Activated naive CD4-positive, alpha-beta T cell treated with anti-CD3 and anti-CD28 coated beads, Interleukin-2, amount 50 U/mL, for 16 hours (primary cell): Measurements from ENCODE around the gene CACNA1B.
"Not testable (repeated sequence)": the region's sequence is repeated elsewhere in the genome, so short reads cannot be mapped to it uniquely, and the experiment has no call there.

ENCODE experiments used
- DNase-seq: peaks from one replicate; pipeline ENCODE4 v3.0.0-alpha.2; 2020

The CACNA1B gene

GRCh38 chr9:137988701-137989100, 111.1 kb downstream of the CACNA1B start:
- DNase-seq: no peak

- no peak for DNase-seq
Measured at GRCh38 chr9:137989156-137989555, 111.6 kb downstream of the CACNA1B start.

- DNase-seq: no peak
Measured at GRCh38 chr9:137989999-137990715, 112.6 kb downstream of the CACNA1B start.

GRCh38 chr9:138003485-138004190, 126.1 kb downstream of the CACNA1B start:
- no peak for DNase-seq

- DNase-seq: no peak
Measured at GRCh38 chr9:138006576-138007233, 129.1 kb downstream of the CACNA1B start.

DNA sequence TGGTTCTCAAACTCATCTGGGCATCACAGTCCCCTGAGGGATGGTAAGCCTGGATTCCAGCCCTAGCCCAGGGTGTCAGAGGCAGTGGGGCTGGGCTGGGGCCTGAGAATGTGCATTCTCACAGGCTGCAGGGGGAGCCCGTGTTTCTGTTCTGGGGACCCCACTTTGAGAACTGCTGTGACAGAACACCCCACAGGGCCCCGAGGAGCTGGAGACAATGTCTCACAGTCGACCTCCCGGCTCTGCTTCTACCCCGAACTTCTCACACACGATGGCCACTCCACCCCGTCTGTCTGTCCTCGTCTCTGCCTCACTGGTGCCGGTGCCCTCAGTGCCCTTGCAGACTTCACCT, 130.0 kb downstream of the CACNA1B start:
- no peak for DNase-seq

DNA sequence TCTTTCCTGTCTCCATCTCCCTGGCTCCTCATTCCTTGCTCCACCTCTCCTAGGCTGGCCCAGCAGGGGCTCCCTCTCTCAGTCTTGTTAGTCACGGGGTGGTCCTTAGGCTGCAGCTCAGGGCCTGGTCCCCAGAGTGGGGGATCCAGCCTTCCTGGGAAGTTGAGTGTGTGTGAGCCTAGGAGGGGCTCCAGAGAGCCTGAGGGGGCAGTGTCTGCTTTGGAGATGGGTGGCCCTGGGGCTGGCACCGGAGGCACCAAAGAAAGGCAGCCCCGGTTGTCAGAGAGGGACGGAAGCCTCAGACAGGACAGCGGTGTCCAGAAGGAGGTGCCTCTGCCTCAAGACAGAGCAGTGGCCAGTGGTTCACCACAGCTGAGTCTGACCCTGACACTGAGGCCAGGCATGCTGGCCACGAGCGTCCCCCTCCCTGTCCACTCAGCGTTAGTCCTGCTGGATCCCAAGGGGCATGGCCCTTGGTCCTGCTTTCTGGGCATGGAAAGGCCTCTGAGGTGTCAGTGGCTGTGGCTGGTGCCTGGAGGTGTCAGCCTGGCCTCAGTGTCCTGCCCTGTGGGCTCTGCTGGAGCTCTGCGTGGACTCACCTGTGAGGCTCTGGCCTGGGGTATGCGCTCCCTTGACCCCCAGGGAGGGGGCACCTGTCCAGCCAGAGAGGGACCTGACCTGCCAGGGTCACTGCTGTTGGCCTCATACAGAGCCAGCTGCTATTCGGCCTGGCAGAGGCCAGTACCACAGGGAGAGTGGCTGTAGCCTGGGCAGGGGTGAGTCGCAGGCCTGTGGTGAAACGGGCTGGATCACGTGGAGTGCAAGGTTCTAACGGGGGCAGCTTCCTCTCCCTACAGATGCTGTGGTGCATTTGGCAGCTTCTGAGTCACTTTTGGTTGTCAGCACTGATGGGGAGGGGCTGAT, 130.6 kb downstream of the CACNA1B start:
- no peak for DNase-seq

- DNase-seq: no peak
Measured at GRCh38 chr9:138009016-138009802, 131.6 kb downstream of the CACNA1B start.

DNA sequence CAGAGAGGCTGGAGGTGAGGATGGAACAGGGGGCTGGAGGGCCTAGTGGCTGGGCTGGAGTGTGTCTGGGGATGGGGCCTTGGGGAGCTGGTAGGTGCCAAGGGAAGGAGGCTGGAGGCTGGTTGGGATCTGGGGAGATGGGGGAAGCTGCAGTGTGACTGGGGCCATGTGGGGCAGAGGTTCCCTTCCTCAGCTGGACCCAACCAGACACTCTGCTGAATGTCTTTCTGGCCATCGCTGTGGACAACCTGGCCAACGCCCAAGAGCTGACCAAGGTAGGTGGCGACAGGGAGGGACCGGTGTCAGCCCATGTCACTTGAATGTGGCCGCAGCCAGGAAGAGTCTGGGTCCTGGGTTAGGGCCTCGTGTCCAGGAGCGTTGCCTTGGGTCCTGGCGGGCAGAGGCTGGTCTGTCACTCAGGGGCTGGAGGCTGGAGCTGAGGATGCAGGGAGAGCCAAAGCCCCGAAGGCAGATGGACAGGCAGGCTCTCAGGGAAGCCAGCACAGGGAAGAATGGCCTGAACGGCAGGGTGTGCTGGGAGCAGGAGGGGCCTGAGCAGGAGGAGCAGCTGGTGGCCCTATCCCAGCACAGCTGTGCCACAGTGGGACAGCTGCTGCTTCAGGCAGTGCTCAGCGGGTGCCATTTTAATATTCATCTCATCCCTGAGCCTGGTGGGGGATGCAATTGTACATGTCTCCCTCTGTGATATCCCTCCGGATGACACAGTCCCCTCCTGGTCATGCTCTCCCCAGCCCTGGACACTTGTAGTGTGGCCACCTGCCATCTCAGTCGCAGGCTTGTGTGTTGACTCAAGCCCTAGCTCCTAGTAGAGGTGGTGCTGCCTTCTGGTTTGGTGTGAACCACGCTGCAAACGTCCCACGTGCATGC, 132.5 kb downstream of the CACNA1B start:
- no peak for DNase-seq

DNA sequence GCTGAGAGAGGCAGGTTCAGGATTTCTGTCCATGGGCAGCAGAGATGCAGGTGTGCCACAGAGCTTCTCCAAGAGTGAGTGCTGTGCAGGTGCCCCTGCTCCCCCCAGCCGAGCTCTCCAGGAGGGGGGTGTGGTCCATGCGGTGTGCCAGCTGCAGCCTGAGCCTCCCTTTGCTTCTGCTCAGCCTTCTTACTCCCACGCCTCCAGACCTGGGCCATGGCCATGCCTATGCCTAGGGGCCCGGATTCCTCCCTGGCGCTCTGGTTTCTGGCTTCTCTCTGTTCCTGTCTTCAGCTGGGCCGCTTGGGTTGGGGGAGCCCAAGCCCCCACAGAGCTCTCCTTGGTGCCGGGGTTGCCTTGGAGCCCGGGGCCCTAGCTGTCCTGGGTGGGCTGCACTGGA, 133.3 kb downstream of the CACNA1B start:
- no peak for DNase-seq

- DNase-seq: no peak
Measured at GRCh38 chr9:138011951-138012500, 134.4 kb downstream of the CACNA1B start.

DNA sequence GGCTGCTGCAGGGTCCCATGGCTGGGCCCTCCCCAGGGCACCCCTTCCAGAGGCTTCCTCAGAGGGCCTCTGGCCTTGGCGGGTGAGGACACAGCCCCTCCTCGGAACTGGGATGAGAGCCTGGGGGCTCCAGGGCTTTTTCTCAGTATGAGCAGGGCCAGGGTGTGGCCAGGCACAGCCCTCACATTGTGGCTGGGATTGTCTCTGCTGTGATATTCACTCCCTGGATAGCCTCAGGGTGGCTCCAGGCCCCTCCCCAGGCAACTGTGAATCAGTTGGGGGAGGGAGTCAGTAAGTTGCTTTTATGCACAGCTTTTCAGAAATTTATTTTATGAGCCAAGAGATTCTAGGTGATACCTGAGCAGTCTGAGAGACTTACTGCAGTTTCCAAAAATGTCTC, 135.7 kb downstream of the CACNA1B start:
- DNase-seq: no peak

DNA sequence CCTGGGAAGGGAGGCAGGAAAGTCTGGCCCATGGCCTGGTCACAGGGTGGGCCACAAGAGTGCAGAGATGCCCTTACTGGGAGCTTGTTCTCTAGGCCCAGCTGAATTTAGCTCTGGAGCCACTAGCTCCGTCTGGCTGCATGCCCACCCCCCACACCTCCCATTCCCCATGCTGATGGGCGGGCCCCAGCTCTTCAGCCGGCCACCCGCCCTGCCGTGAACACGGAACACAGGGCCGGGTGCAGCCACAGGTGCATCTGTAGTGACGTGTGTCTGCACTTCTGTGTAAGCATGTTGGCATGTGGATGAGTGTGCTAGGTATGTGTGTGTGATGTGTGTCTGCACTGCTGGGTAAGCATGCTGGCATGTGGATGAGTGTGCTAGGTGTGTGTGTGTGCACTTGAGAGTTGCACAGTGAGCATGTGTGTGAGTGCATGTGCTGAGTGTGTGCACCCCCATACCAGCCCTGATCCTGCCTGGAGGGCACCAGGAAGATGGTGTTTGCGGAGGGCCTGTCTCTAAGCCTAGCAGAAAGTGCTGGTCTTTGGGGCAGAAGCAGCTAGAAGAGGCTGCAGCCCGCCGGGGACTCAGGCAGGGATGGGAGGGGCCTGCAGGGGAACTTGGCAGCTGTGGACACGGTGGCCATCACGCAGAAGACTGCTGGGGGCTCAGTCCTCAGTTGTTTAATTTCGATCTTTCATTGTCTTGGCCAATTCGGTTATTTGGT, 136.4 kb downstream of the CACNA1B start:
- no peak for DNase-seq

GRCh38 chr9:138014563-138014945, 137.0 kb downstream of the CACNA1B start:
- no peak for DNase-seq

DNA sequence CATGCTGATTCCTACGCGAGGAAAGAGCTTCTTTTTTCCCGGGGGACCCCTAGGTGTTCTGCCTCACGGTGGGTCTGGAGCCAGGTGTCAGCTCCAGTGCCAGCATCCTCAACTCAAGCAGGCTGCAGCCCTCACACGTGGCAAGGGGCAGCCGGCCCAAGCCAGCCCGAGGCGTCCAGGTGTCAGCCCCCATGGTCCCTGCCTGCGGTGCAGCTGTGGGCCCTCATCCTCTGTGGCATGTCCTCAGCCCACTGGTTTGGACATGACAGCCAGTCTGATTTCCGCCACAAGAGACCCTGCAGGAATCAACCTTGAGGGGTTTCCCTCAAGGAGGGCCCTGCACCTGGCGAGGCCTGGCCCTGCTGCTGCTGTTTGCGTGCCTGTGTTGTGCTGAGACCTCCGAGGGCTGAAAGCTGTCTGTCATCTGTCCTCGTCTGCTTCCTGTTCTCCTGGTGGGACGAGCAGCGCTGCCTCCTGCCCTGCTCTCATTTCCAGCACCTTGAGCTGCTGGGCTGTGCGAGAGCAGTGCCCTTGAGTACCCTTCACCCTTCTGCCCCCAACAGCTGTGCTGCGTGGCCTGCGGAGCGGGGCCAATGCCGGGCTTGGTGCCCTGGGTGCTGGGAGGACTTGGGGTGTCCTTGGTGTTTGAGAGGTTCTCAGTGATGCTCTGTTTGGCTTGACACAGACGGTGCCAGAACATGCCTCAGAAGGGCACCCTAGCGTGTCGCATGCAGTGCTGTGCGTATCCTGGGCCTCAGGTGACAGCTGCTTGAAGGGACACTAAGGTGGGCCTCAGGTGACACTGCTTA, 137.6 kb downstream of the CACNA1B start:
- DNase-seq: no peak

DNA sequence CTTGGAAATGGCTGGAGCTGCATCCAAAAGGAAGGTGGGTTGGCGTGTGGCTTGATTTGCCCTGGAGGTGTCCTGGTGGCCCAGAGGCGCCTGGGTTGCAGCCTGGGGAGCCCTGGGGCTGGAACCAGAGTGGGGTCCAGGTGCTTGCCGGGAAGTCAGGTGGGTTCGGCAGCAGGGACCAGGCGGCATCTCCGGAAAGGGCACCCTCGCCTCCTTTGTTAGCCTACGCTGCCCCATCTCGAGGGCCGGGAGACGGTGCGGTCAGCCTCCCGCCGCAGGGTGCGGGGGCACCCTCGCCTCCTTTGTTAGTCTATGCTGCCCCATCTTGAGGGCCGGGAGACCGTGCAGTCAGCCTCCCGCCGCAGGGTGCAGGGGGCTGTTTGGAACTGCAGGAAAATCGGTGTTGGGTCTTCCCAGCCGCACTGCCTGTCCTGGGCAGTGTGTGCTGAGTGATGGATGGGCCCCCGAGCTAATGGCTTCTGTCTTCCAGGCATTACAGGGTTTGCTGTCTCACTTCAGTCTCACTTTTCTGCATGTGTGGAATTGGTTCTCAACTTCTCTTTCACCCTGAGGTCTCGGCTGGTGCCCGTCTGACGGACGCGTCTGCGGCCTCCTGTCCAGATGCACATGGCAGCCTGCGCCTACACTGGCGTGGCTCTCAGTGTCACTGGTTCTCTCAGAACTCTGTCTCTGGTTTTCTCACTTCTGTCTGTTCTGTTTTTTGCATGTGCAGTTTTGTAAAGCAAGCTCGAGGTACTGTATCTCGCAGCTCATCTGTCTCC, 139.0 kb downstream of the CACNA1B start:
- DNase-seq: no peak

DNA sequence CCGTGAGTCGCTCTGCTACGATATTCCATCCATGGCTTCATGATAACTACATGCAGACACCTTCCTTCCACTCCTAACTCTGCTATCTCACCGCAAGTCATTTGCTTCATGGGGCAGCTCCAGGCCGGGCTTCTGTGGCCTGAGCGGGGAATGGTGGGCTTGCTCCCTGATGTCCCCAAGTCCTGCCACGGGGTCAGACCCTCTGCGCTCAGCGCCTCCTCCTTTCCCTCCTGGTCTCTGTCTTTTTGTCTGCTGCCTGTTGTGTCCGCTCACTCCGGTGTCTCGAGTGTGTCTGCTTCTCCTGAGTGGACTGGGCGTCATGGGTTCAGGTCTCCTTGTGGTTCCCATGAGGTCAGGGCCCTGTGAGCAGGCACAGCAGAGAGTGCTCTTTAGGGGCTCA, 139.6 kb downstream of the CACNA1B start:
- no peak for DNase-seq

- not testable (repeated sequence) for DNase-seq
Measured at GRCh38 chr9:138019514-138019913, 141.9 kb downstream of the CACNA1B start.
